ENCODE results near the gene GNAQ.

GNAQ gene

DNA sequence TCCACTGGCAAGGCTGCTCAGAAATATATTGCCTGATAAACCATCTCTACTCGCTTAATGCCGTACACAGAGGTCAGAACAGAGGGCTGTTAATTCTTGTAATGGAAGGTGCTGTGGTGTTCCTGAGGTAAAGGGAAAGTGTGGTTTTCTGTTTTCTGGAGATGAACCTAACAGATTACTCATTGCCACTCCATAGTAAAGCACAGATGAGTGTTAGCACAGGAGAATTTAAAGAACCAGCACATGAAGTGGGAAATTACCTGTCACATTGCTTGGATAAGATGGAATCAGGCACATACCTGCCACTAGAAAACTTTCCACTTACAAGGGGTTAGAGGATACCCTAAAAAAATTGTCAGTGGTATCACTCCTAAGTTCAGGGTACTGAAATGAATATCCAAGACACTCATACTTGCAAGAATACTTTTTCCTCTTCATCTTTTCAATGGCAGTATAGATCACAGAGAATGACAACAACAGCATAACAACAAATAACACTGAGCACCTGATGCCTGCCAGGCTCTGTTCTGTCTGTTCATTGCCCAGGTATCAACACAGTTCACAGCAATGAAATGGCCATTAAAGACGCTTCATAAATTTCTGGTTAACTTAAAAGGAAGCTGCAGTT, 230.6 kb downstream of the GNAQ start:
- no peaks in the 10 kb centered on the region for H3K4me1 ChIP-seq (ENCODE audit: control insufficient read depth, insufficient read depth, low read length)
- no peak overlapping the region for H3K4me3 ChIP-seq (ENCODE audit: low read length)
- peaks cover 3% of the 10 kb centered on the region for H3K36me3 ChIP-seq (ENCODE audit: control insufficient read depth, insufficient read depth, low read length)
- H3K27me3 ChIP-seq (ENCODE audit: control insufficient read depth, insufficient read depth, low read length), result no peaks in the 10 kb centered on the region
- no peak overlapping the region for H3K27ac ChIP-seq (ENCODE audit: low read depth, low read length)
- no peak overlapping the region for H3K9ac ChIP-seq (ENCODE audit: low read length)

DNA sequence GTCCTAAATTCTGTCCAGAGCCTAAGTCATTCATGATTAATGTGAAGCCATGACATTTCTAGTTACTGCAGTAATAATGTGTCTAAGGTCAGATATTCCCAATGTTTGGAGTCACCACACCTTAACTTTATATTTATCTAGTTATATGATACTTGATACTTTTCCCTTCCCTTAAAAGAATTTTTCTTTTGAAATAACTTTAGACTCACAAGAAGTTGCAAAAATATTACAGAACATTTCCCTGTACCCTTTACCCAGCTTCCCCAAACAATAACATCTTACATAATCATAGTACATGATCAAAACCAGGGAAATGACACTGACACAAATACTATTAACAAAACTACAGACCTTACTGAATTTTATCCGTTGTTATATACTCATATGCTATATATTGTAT, 233.5 kb downstream of the GNAQ start:
- Histone ChIP-seq H3K9ac (ENCODE audit: low read length) (no peak overlapping the region), H3K27ac (ENCODE audit: low read depth, low read length) (no peak overlapping the region), H3K4me1 (ENCODE audit: control insufficient read depth, insufficient read depth, low read length) (no peaks in the 10 kb centered on the region), H3K4me3 (ENCODE audit: low read length) (no peak overlapping the region), H3K27me3 (ENCODE audit: control insufficient read depth, insufficient read depth, low read length) (no peaks in the 10 kb centered on the region), H3K36me3 (ENCODE audit: control insufficient read depth, insufficient read depth, low read length) (peaks cover 3% of the 10 kb centered on the region)

- Histone ChIP-seq H3K9ac (ENCODE audit: low read length) (no peak overlapping the region), H3K27me3 (ENCODE audit: control insufficient read depth, insufficient read depth, low read length) (no peaks in the 10 kb centered on the region), H3K4me1 (ENCODE audit: control insufficient read depth, insufficient read depth, low read length) (no peaks in the 10 kb centered on the region), H3K36me3 (ENCODE audit: control insufficient read depth, insufficient read depth, low read length) (peaks cover 6% of the 10 kb centered on the region), H3K27ac (ENCODE audit: low read depth, low read length) (no peak overlapping the region), H3K4me3 (ENCODE audit: low read length) (no peak overlapping the region)
Observed at GRCh38 chr9:77794985-77795384, 236.6 kb downstream of the GNAQ start.

- Histone ChIP-seq H3K27me3 (ENCODE audit: control insufficient read depth, insufficient read depth, low read length) (no peaks in the 10 kb centered on the region), H3K9ac (ENCODE audit: low read length) (no peak overlapping the region), H3K36me3 (ENCODE audit: control insufficient read depth, insufficient read depth, low read length) (peaks cover 6% of the 10 kb centered on the region), H3K27ac (ENCODE audit: low read depth, low read length) (no peak overlapping the region), H3K4me3 (ENCODE audit: low read length) (no peak overlapping the region), H3K4me1 (ENCODE audit: control insufficient read depth, insufficient read depth, low read length) (no peaks in the 10 kb centered on the region)
Observed at GRCh38 chr9:77793849-77794248, 237.8 kb downstream of the GNAQ start.

DNA sequence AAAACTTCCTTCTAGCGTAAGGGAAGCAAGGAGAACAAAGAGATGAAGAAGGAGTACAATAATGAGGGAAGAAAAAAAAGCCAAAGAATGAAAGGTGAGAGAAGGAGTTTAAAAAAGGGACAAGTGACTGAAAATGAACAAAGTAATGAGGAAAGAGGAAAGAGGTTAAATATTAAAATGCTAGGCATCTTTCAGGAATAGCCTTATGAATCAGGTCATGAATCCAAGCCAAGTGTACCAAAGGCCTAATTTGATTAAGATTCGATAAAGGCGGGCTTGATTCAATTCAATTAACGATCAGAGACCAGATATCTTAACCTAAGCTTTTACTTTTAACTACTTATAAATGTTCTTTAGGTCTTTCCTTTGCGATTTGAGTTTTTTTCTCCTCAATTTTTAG, 241.7 kb downstream of the GNAQ start:
- Histone ChIP-seq H3K27me3 (ENCODE audit: control insufficient read depth, insufficient read depth, low read length) (no peaks in the 10 kb centered on the region), H3K9ac (ENCODE audit: low read length) (no peak overlapping the region), H3K4me1 (ENCODE audit: control insufficient read depth, insufficient read depth, low read length) (no peaks in the 10 kb centered on the region), H3K36me3 (ENCODE audit: control insufficient read depth, insufficient read depth, low read length) (peaks cover 3% of the 10 kb centered on the region), H3K27ac (ENCODE audit: low read depth, low read length) (no peak overlapping the region), H3K4me3 (ENCODE audit: low read length) (no peak overlapping the region)

GRCh38 chr9:77785341-77785740, 246.3 kb downstream of the GNAQ start:
- peaks cover 3% of the 10 kb centered on the region for H3K4me1 ChIP-seq (ENCODE audit: control insufficient read depth, insufficient read depth, low read length)
- H3K27me3 ChIP-seq (ENCODE audit: control insufficient read depth, insufficient read depth, low read length), result no peaks in the 10 kb centered on the region
- H3K4me3 ChIP-seq (ENCODE audit: low read length), result no peak overlapping the region

DNA sequence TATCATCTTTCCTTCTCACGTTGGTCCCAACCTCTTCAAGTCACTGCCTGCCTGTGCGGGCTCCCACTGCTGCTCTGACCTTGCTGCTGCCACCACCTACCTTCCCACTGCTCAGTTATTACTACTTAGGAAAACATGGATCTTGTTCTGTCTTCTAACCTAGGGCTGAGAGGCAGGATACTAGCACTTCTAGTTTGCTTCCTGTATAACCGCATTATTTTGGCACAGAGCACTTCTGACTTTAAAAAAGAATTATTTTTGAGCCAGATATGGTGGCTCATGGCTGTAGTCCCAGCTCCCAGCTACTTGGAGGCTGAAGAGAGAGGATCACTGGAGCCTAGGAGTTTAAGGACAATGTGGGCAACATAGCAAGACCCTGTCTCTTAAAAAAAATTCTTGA, 248.1 kb downstream of the GNAQ start:
- H3K4me1 ChIP-seq (ENCODE audit: control insufficient read depth, insufficient read depth, low read length), result peaks cover 3% of the 10 kb centered on the region

More at GRCh38 chr9:77785341-77785740, 246.3 kb downstream of the GNAQ start:
- no peak overlapping the region for H3K27ac ChIP-seq (ENCODE audit: low read depth, low read length)
- H3K36me3 ChIP-seq (ENCODE audit: control insufficient read depth, insufficient read depth, low read length), result no peaks in the 10 kb centered on the region
- no peak overlapping the region for H3K9ac ChIP-seq (ENCODE audit: low read length)

DNA sequence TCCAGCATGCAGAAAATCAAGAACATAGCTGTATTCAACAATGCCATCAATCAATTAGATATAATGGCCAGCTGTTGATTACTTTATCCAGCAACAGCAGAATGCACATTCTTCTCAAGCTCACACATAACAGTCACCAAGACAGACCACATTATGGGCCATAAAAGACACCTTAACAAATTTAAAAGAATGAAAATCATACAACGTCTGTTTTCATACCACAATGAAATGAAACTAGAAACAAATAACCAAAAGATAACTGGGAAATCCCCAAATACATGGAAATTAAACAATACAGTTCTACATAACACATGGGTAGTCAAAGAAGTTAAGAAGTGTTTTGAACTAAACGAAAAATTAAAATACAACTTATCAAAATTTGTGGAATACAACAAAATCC, 252.6 kb downstream of the GNAQ start:
- no peak overlapping the region for H3K9ac ChIP-seq (ENCODE audit: low read length)

More for the DNA sequence above, 248.1 kb downstream of the GNAQ start:
- Histone ChIP-seq H3K27me3 (ENCODE audit: control insufficient read depth, insufficient read depth, low read length) (no peaks in the 10 kb centered on the region), H3K27ac (ENCODE audit: low read depth, low read length) (no peak overlapping the region), H3K9ac (ENCODE audit: low read length) (no peak overlapping the region), H3K36me3 (ENCODE audit: control insufficient read depth, insufficient read depth, low read length) (no peaks in the 10 kb centered on the region), H3K4me3 (ENCODE audit: low read length) (no peak overlapping the region)

DNA sequence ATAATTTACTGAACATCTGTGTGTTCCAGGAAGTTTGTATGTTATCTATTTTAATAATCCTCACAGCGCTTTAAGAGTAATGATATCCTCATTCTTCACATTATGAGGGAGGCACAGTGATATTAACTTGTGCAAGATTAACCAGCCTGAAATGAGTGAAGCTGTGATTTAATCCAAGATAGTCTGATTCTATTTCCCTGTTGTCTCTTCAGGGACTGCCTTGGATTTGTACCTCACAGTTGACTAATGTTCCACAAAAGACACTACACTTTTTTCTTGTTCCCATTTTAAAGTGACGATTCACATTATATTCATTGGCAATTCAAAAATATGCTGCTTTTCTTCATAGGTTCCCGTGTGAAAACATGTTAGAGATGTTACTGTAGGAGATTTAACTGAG, 258.2 kb downstream of the GNAQ start:
- Histone ChIP-seq H3K4me1 (ENCODE audit: control insufficient read depth, insufficient read depth, low read length) (no peaks in the 10 kb centered on the region), H3K9ac (ENCODE audit: low read length) (no peak overlapping the region), H3K36me3 (ENCODE audit: control insufficient read depth, insufficient read depth, low read length) (no peaks in the 10 kb centered on the region), H3K4me3 (ENCODE audit: low read length) (no peak overlapping the region), H3K27me3 (ENCODE audit: control insufficient read depth, insufficient read depth, low read length) (no peaks in the 10 kb centered on the region), H3K27ac (ENCODE audit: low read depth, low read length) (no peak overlapping the region)

More for the DNA sequence above, 252.6 kb downstream of the GNAQ start:
- no peaks in the 10 kb centered on the region for H3K27me3 ChIP-seq (ENCODE audit: control insufficient read depth, insufficient read depth, low read length)
- H3K4me1 ChIP-seq (ENCODE audit: control insufficient read depth, insufficient read depth, low read length), result peaks cover 3% of the 10 kb centered on the region
- no peak overlapping the region for H3K4me3 ChIP-seq (ENCODE audit: low read length)
- no peak overlapping the region for H3K27ac ChIP-seq (ENCODE audit: low read depth, low read length)
- no peaks in the 10 kb centered on the region for H3K36me3 ChIP-seq (ENCODE audit: control insufficient read depth, insufficient read depth, low read length)

- H3K27ac ChIP-seq (ENCODE audit: low read depth, low read length), result no peak overlapping the region
- no peaks in the 10 kb centered on the region for H3K4me1 ChIP-seq (ENCODE audit: control insufficient read depth, insufficient read depth, low read length)
Observed at GRCh38 chr9:77772646-77773045, 259.0 kb downstream of the GNAQ start.

GRCh38 chr9:77771171-77771570, 260.4 kb downstream of the GNAQ start:
- H3K9ac ChIP-seq (ENCODE audit: low read length), result no peak overlapping the region
- no peaks in the 10 kb centered on the region for H3K4me1 ChIP-seq (ENCODE audit: control insufficient read depth, insufficient read depth, low read length)
- H3K27ac ChIP-seq (ENCODE audit: low read depth, low read length), result no peak overlapping the region
- no peaks in the 10 kb centered on the region for H3K27me3 ChIP-seq (ENCODE audit: control insufficient read depth, insufficient read depth, low read length)
- no peak overlapping the region for H3K4me3 ChIP-seq (ENCODE audit: low read length)
- H3K36me3 ChIP-seq (ENCODE audit: control insufficient read depth, insufficient read depth, low read length), result no peaks in the 10 kb centered on the region

More at GRCh38 chr9:77772646-77773045, 259.0 kb downstream of the GNAQ start:
- H3K36me3 ChIP-seq (ENCODE audit: control insufficient read depth, insufficient read depth, low read length), result no peaks in the 10 kb centered on the region
- no peaks in the 10 kb centered on the region for H3K27me3 ChIP-seq (ENCODE audit: control insufficient read depth, insufficient read depth, low read length)
- H3K9ac ChIP-seq (ENCODE audit: low read length), result no peak overlapping the region
- H3K4me3 ChIP-seq (ENCODE audit: low read length), result no peak overlapping the region

- no peaks in the 10 kb centered on the region for H3K27me3 ChIP-seq (ENCODE audit: control insufficient read depth, insufficient read depth, low read length)
- H3K4me1 ChIP-seq (ENCODE audit: control insufficient read depth, insufficient read depth, low read length), result no peaks in the 10 kb centered on the region
- H3K4me3 ChIP-seq (ENCODE audit: low read length), result no peak overlapping the region
- H3K9ac ChIP-seq (ENCODE audit: low read length), result no peak overlapping the region
- no peak overlapping the region for H3K27ac ChIP-seq (ENCODE audit: low read depth, low read length)
- H3K36me3 ChIP-seq (ENCODE audit: control insufficient read depth, insufficient read depth, low read length), result no peaks in the 10 kb centered on the region
Observed at GRCh38 chr9:77770340-77770739, 261.3 kb downstream of the GNAQ start.

DNA sequence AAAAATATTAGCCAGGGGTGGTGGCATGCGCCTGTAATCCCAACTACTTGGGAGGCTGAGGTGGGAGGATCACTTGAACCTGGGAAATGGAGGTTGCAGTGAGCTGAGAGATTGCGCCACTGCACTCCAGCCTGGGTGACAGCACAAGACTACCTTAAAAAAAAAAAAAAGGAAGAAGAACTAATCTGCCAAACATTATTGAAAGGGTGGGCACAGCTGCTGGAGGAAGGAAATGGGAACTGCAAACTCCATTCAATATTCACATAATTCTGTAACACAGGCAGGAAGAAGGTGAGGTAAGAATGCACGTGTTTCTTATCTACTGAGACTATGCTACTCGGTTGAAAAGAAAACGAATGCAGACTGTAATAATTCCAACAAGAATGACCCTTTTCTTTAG, 262.4 kb downstream of the GNAQ start:
- no peaks in the 10 kb centered on the region for H3K27me3 ChIP-seq (ENCODE audit: control insufficient read depth, insufficient read depth, low read length)
- H3K4me3 ChIP-seq (ENCODE audit: low read length), result no peak overlapping the region
- no peak overlapping the region for H3K9ac ChIP-seq (ENCODE audit: low read length)
- H3K36me3 ChIP-seq (ENCODE audit: control insufficient read depth, insufficient read depth, low read length), result no peaks in the 10 kb centered on the region
- H3K4me1 ChIP-seq (ENCODE audit: control insufficient read depth, insufficient read depth, low read length), result no peaks in the 10 kb centered on the region
- no peak overlapping the region for H3K27ac ChIP-seq (ENCODE audit: low read depth, low read length)
